GM21786 (cell line): ENCODE results near the gene MEA1.
"Not testable (repeated sequence)": the region's sequence is repeated elsewhere in the genome, so short reads cannot be mapped to it uniquely, and the experiment has no call there.

Experiments used
- ATAC-seq: cut with Tn5 transposase; IDR thresholded peaks from one replicate; pipeline ENCODE4 v1.9.1; 2021; ENCODE audit not compliant: unreplicated experiment

MEA1 gene

GRCh38 chr6:43013843-43014433 is at the start of gene MEA1, which contains the start of gene KLHDC3:
Gene MEA1, minus strand, starts transcription at chr6:43013946. Its CDS starts 133 bp downstream, at chr6:43013813.
Gene KLHDC3, plus strand, starts transcription at chr6:43014249. Its CDS starts 2,944 bp downstream, at chr6:43017193.
- peak; percentile 95 for ATAC-seq

- ATAC-seq = no peak
Observed at GRCh38 chr6:43062818-43063217, 49.1 kb upstream of the MEA1 start.

GRCh38 chr6:43061861-43062260 is 48.1 kb upstream of the MEA1 start:
- ATAC-seq = no peak

GRCh38 chr6:43060755-43061633 is 47.2 kb upstream of the MEA1 start:
- no peak for ATAC-seq

GRCh38 chr6:43060034-43060754 is 46.4 kb upstream of the MEA1 start:
- ATAC-seq = no peak

GRCh38 chr6:43059168-43060033 is 45.7 kb upstream of the MEA1 start, which contains the start of the genes KLC4 and MRPL2:
Gene KLC4, plus strand, starts transcription at chr6:43059631. Its CDS starts 1,705 bp downstream, at chr6:43061336.
Gene MRPL2, minus strand, starts transcription at chr6:43059434. Its CDS starts 53 bp downstream, at chr6:43059381.
- peak; percentile 94 for ATAC-seq

- no peak for ATAC-seq
Observed at GRCh38 chr6:43058531-43058930, 44.8 kb upstream of the MEA1 start.

- no peak for ATAC-seq
Observed at GRCh38 chr6:43055966-43056365, 42.2 kb upstream of the MEA1 start.

GRCh38 chr6:43054206-43054943 is 40.6 kb upstream of the MEA1 start:
- ATAC-seq = no peak

- ATAC-seq = peak; percentile 91
Observed at GRCh38 chr6:43053545-43054205, 39.9 kb upstream of the MEA1 start, which contains the start of gene CUL7. Gene CUL7, minus strand, starts transcription at chr6:43053851. Its CDS starts 1,063 bp downstream, at chr6:43052788.

GRCh38 chr6:43052842-43053544 is 39.2 kb upstream of the MEA1 start:
- peak; percentile 22 for ATAC-seq

- no peak for ATAC-seq
Observed at GRCh38 chr6:43052225-43052841, 38.6 kb upstream of the MEA1 start.

- ATAC-seq = no peak
Observed at GRCh38 chr6:43050981-43051380, 37.2 kb upstream of the MEA1 start.

GRCh38 chr6:43047998-43048397 is 34.3 kb upstream of the MEA1 start:
- ATAC-seq = no peak

GRCh38 chr6:43045371-43045930 is 31.7 kb upstream of the MEA1 start:
- no peak for ATAC-seq

- ATAC-seq = no peak
Observed at GRCh38 chr6:43043310-43043709, 29.6 kb upstream of the MEA1 start.

GRCh38 chr6:43041475-43041874 is 27.7 kb upstream of the MEA1 start:
- not testable (repeated sequence) for ATAC-seq
